Measurements from ENCODE around the gene C4B. TPM values are rescaled to one million over a fixed set of nuclear protein-coding genes. Genes with fewer than 3 reads are reported as not detected.
"Not testable (repeated sequence)": the region's sequence is repeated elsewhere in the genome, so short reads cannot be mapped to it uniquely, and the experiment has no call there.

Gene C4B
- total RNA-seq, 2 donors from 2014 or later = 3.9 to 5.2 TPM

GRCh38 chr6:32008037-32008436 is 6.6 kb upstream of the C4B start:
- not testable (repeated sequence) for H3K27ac Mint-ChIP-seq; H3K36me3 Mint-ChIP-seq; ATAC-seq; DNase-seq (ENCODE audit: low spot score in 2 of 2); H3K9me3 Mint-ChIP-seq

- not testable (repeated sequence) for ATAC-seq, H3K27ac Mint-ChIP-seq, H3K9me3 Mint-ChIP-seq, H3K36me3 Mint-ChIP-seq
- DNase-seq (ENCODE audit: low spot score in 2 of 2) = peak; percentile 1 to 35
Observed at GRCh38 chr6:32008616-32009015, 6.0 kb upstream of the C4B start.

- not testable (repeated sequence) for ATAC-seq, H3K36me3 Mint-ChIP-seq, H3K27ac Mint-ChIP-seq, H3K9me3 Mint-ChIP-seq
- DNase-seq (ENCODE audit: low spot score in 2 of 2) = peak in 1 of 2 donors; percentile 42
Observed at GRCh38 chr6:32009537-32009936, 5.1 kb upstream of the C4B start.

GRCh38 chr6:32010856-32011530 is 3.6 kb upstream of the C4B start:
- H3K36me3 Mint-ChIP-seq = not testable (repeated sequence)

DNA sequence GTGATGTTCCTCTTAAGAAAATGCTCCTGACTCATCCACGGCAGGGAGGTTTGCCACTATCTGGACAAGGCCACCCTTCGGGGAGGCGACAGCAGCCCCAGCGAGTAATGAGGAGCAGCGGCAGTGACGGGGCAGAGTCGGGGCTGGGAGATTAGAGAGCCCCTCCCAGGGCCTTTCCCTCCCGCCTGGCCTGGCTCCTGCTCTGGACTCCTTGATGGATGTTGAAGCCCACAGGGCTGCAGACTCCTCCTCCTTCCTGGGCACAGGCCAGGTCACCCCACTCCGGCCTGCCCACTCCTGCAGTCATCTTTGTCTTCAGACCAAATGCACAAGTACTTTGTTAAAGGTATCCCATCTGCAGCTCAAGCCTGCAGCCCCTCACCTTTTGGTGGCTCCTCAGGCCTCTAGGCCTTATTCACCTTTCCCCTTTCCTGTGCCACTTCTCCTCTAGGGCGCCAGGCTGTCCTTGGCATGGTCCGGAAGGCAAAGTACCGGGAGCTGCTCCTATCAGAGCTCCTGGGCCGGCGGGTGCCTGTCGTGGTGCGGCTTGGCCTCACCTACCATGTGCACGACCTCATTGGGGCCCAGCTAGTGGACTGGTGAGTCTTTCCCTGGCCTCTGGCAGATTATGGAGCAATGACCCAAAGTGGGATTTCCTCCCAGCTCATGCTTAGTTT is 1.5 kb upstream of the C4B start:
- not testable (repeated sequence) for H3K36me3 Mint-ChIP-seq, H3K9me3 Mint-ChIP-seq, ATAC-seq
- H3K27ac Mint-ChIP-seq = peak overlapping the region in 1 of 2 donors; percentile 23
- peak; percentile 1 to 51 for DNase-seq (ENCODE audit: low spot score in 2 of 2)

More at GRCh38 chr6:32010856-32011530, 3.6 kb upstream of the C4B start:
- ATAC-seq, H3K27ac Mint-ChIP-seq, H3K9me3 Mint-ChIP-seq: not testable (repeated sequence)
- DNase-seq (ENCODE audit: low spot score in 2 of 2) = peak; percentile 2 to 30

GRCh38 chr6:32013738-32014137 is 857 bp upstream of the C4B start:
- H3K36me3 Mint-ChIP-seq = not testable (repeated sequence)

GRCh38 chr6:32022100-32022499 is 7.5 kb downstream of the C4B start:
- H3K36me3 Mint-ChIP-seq; H3K9me3 Mint-ChIP-seq; DNase-seq (ENCODE audit: low spot score in 2 of 2); H3K27ac Mint-ChIP-seq; ATAC-seq: not testable (repeated sequence)

More at GRCh38 chr6:32013738-32014137, 857 bp upstream of the C4B start:
- ATAC-seq; DNase-seq (ENCODE audit: low spot score in 2 of 2); H3K27ac Mint-ChIP-seq; H3K9me3 Mint-ChIP-seq: not testable (repeated sequence)

GRCh38 chr6:32028631-32029030 is 14.0 kb downstream of the C4B start:
- not testable (repeated sequence) for DNase-seq (ENCODE audit: low spot score in 2 of 2); H3K9me3 Mint-ChIP-seq; H3K36me3 Mint-ChIP-seq; H3K27ac Mint-ChIP-seq; ATAC-seq

DNA sequence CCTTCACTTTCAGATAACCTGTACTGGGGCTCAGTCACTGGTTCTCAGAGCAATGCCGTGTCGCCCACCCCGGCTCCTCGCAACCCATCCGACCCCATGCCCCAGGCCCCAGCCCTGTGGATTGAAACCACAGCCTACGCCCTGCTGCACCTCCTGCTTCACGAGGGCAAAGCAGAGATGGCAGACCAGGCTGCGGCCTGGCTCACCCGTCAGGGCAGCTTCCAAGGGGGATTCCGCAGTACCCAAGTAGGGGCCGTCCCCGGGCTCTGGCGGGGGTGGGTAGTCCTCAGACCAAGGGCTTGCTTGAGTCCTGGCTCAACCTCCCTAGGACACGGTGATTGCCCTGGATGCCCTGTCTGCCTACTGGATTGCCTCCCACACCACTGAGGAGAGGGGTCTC is 15.0 kb downstream of the C4B start:
- not testable (repeated sequence) for H3K9me3 Mint-ChIP-seq; H3K36me3 Mint-ChIP-seq; H3K27ac Mint-ChIP-seq; DNase-seq (ENCODE audit: low spot score in 2 of 2)
- ATAC-seq = peak in 1 of 2 donors; percentile 6

DNA sequence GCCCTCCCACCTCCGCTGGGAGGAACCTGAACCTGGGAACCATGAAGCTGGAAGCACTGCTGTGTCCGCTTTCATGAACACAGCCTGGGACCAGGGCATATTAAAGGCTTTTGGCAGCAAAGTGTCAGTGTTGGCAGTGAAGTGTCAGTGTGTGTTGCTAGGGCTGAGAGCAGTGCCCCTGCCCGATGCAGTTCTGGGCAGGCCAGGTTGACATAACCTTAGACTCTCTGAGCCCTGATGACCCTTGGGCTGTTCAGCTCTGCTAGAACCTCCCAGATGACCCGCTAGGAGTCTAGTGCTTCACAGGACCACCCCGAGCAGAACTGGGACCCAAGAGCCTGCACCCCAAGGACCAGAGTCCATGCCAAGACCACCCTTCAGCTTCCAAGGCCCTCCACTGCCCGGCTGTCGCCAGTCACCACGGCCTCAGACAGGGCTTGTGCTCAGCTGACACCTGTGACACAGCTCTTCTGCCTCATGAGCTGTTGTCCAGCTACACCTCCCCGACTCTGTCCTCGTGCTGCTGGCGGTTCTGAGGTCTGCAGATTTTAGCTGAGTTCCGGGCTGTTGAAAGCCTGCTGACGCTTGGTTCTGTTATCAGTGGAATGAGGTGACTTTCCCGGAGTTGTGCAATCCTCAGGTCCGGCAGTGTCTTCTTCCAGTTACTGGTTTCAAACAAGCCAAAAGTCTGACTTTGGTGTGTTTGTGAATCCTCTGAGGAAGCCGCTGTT is 20.9 kb downstream of the C4B start:
- not testable (repeated sequence) for ATAC-seq; DNase-seq (ENCODE audit: low spot score in 2 of 2)

GRCh38 chr6:32037136-32037535 is 22.5 kb downstream of the C4B start:
- not testable (repeated sequence) for ATAC-seq; DNase-seq (ENCODE audit: low spot score in 2 of 2); H3K27ac Mint-ChIP-seq; H3K36me3 Mint-ChIP-seq; H3K9me3 Mint-ChIP-seq

More for the DNA sequence above, 20.9 kb downstream of the C4B start:
- not testable (repeated sequence) for H3K36me3 Mint-ChIP-seq, H3K9me3 Mint-ChIP-seq, H3K27ac Mint-ChIP-seq

- not testable (repeated sequence) for H3K36me3 Mint-ChIP-seq; H3K27ac Mint-ChIP-seq; H3K9me3 Mint-ChIP-seq; DNase-seq (ENCODE audit: low spot score in 2 of 2)
- ATAC-seq = peak; percentile 58 to 73
Observed at GRCh38 chr6:32037598-32038524, 23.3 kb downstream of the C4B start, which contains the start of gene CYP21A2. CYP21A2 (plus strand) TSS chr6:32038415; CDS start chr6:32038423, 8 bp downstream.

DNA sequence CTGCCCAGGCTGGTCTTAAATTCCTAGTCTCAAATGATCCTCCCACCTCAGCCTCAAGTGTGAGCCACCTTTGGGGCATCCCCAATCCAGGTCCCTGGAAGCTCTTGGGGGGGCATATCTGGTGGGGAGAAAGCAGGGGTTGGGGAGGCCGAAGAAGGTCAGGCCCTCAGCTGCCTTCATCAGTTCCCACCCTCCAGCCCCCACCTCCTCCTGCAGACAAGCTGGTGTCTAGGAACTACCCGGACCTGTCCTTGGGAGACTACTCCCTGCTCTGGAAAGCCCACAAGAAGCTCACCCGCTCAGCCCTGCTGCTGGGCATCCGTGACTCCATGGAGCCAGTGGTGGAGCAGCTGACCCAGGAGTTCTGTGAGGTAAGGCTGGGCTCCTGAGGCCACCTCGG is 24.3 kb downstream of the C4B start:
- H3K36me3 Mint-ChIP-seq; ATAC-seq; H3K27ac Mint-ChIP-seq; DNase-seq (ENCODE audit: low spot score in 2 of 2); H3K9me3 Mint-ChIP-seq: not testable (repeated sequence)

DNA sequence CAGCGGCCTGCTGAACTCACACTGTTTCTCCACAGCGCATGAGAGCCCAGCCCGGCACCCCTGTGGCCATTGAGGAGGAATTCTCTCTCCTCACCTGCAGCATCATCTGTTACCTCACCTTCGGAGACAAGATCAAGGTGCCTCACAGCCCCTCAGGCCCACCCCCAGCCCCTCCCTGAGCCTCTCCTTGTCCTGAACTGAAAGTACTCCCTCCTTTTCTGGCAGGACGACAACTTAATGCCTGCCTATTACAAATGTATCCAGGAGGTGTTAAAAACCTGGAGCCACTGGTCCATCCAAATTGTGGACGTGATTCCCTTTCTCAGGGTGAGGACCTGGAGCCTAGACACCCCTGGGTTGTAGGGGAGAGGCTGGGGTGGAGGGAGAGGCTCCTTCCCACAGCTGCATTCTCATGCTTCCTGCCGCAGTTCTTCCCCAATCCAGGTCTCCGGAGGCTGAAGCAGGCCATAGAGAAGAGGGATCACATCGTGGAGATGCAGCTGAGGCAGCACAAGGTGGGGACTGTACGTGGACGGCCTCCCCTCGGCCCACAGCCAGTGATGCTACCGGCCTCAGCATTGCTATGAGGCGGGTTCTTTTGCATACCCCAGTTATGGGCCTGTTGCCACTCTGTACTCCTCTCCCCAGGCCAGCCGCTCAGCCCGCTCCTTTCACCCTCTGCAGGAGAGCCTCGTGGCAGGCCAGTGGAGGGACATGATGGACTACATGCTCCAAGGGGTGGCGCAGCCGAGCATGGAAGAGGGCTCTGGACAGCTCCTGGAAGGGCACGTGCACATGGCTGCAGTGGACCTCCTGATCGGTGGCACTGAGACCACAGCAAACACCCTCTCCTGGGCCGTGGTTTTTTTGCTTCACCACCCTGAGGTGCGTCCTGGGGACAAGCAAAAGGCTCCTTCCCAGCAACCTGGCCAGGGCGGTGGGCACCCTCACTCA is 25.0 kb downstream of the C4B start:
- not testable (repeated sequence) for DNase-seq (ENCODE audit: low spot score in 2 of 2); ATAC-seq; H3K36me3 Mint-ChIP-seq; H3K9me3 Mint-ChIP-seq; H3K27ac Mint-ChIP-seq

GRCh38 chr6:32040299-32041049 is 25.9 kb downstream of the C4B start:
- not testable (repeated sequence) for H3K9me3 Mint-ChIP-seq; H3K27ac Mint-ChIP-seq; DNase-seq (ENCODE audit: low spot score in 2 of 2); H3K36me3 Mint-ChIP-seq; ATAC-seq
